Common myeloid progenitor, CD34-positive (primary cell): Measurements from ENCODE around the gene RTL10.

Experiments
- CTCF ChIA-PET: fragments of 350-600 bp; sonication (Branson Sonifier 250); formaldehyde crosslinking; loops from one replicate; lab custom pipeline; 2021; ENCODE audit warnings: antibody characterized with exemption; lab: Charles Lee
- POLR2A ChIA-PET: fragments of 350-600 bp; sonication (Branson Sonifier 250); formaldehyde crosslinking; loops from one replicate; lab custom pipeline; 2021; ENCODE audit warnings: antibody characterized with exemption; lab: Charles Lee
- DNase-seq, 3 donors: peaks; one replicate each; pipeline versions ENCODE4 v3.0.0 to v3.0.0-alpha.2; 2013
- H3K27ac ChIP-seq, 2 experiments: 1 replicate in 1 of 2; 2 replicates in 1 of 2; pipeline ENCODE4 v1.7.0; 2013; ENCODE audit warnings: inconsistent platforms in 2 of 2, low read length in 2 of 2, mild to moderate bottlenecking in 2 of 2, low read depth in 1 of 2, moderate library complexity in 1 of 2; ENCODE audit not compliant: severe bottlenecking in 2 of 2, insufficient read depth in 1 of 2, poor library complexity in 1 of 2
- H3K27me3 ChIP-seq, 5 experiments: replicated peaks in 2 of 5; 1 replicate in 3 of 5; 2 replicates in 2 of 5; pipeline versions ENCODE4 v1.6.1 to v1.7.0; 2013; ENCODE audit warnings: low read length in 4 of 5, mild to moderate bottlenecking in 2 of 5, moderate library complexity in 2 of 5, inconsistent platforms in 1 of 5; ENCODE audit not compliant: insufficient read depth in 5 of 5, control insufficient read depth in 4 of 5
- H3K36me3 ChIP-seq, 4 experiments: 1 replicate in 2 of 4; 2 replicates in 2 of 4; pipeline versions ENCODE4 v1.6.1 to v1.7.0; 2013; ENCODE audit warnings: low read length in 3 of 4, control low read depth in 1 of 4, mild to moderate bottlenecking in 1 of 4; ENCODE audit not compliant: control insufficient read depth in 4 of 4, insufficient read depth in 4 of 4
- H3K4me1 ChIP-seq, 4 experiments: 1 replicate in 3 of 4; 2 replicates in 1 of 4; pipeline versions ENCODE4 v1.6.1 to v1.7.1; 2013; ENCODE audit warnings: low read length in 3 of 4, mild to moderate bottlenecking in 3 of 4, control low read depth in 1 of 4, inconsistent platforms in 1 of 4, moderate library complexity in 1 of 4; ENCODE audit not compliant: control insufficient read depth in 4 of 4, insufficient read depth in 4 of 4; ENCODE audit errors: control extremely low read depth in 1 of 4
- H3K4me3 ChIP-seq, 7 experiments: 1 replicate in 4 of 7; 2 replicates in 3 of 7; pipeline versions ENCODE4 v1.5.1 to v1.7.0; 2013; ENCODE audit warnings: mild to moderate bottlenecking in 7 of 7, low read length in 6 of 7, moderate library complexity in 6 of 7, inconsistent platforms in 2 of 7, low read depth in 2 of 7, control low read depth in 1 of 7; ENCODE audit not compliant: insufficient read depth in 4 of 7, control insufficient read depth in 1 of 7; ENCODE audit errors: extremely low read depth in 1 of 7
- H3K9me3 ChIP-seq, 5 experiments: 1 replicate in 4 of 5; 2 replicates in 1 of 5; pipeline versions ENCODE4 v1.6.1 to v1.7.1; 2013; ENCODE audit warnings: low read length in 4 of 5, mild to moderate bottlenecking in 2 of 5, inconsistent platforms in 1 of 5, low read depth in 1 of 5, moderate library complexity in 1 of 5; ENCODE audit not compliant: control insufficient read depth in 4 of 5, insufficient read depth in 2 of 5; ENCODE audit errors: control extremely low read depth in 1 of 5
- WGBS: methylation state at CpG from one replicate; pipeline ENCODE4 v1.1.5; 2013; ENCODE audit not compliant: insufficient coverage; 5-methylcytosine and 5-hydroxymethylcytosine counted together

Gene RTL10

DNA sequence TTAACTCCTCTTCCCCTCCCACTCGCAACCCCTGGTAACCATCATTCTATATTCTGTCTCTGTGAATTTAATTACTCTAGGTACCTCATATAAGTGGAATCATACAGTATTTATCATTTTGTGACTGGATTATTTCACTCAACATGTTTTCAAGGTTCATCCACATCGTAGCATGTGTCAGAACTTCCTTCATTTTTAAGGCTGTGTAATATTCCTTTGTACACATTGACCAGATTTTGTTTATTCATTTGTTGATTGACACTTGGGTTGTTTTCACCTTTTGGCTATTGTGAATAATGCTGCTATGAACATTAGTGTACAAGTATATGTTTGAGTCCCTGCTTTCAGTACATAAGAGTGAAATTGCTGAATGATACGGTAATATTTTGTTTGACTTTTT lies 2.7 kb upstream of the RTL10 start:
- ChIA-PET POLR2A (no interaction called here), CTCF (no interaction called here)
- Histone ChIP-seq H3K27ac (no peak overlapping the region), H3K9me3 (no peaks in the 10 kb centered on the region), H3K4me3 (no peak overlapping the region), H3K27me3 (no peaks in the 10 kb centered on the region), H3K4me1 (peaks cover 0 to 36% (median 29%) of the 10 kb centered on the region in 4 experiments), H3K36me3 (peaks cover 0 to 5% (median 2%) of the 10 kb centered on the region in 4 experiments)
- 100% methylated on average over 1 of the region's 3 CpGs for WGBS
- no peak for DNase-seq

GRCh38 chr22:19855504-19856409 lies 1.1 kb upstream of the RTL10 start:
- peak; percentile 62 to 86 (median 82) for DNase-seq
- ChIA-PET CTCF (interaction anchor here (0.7 to 3.4 kb wide), 5 partner anchors 9 to 58 kb away, joined by 3 to 13 read pairs (median 9); no protein-coding TSS in a partner anchor), POLR2A (interaction anchor here (0.7 to 1.8 kb wide), 5 partner anchors 11 to 79 kb away, joined by 3 to 10 read pairs (median 4); no protein-coding TSS in a partner anchor)

DNA sequence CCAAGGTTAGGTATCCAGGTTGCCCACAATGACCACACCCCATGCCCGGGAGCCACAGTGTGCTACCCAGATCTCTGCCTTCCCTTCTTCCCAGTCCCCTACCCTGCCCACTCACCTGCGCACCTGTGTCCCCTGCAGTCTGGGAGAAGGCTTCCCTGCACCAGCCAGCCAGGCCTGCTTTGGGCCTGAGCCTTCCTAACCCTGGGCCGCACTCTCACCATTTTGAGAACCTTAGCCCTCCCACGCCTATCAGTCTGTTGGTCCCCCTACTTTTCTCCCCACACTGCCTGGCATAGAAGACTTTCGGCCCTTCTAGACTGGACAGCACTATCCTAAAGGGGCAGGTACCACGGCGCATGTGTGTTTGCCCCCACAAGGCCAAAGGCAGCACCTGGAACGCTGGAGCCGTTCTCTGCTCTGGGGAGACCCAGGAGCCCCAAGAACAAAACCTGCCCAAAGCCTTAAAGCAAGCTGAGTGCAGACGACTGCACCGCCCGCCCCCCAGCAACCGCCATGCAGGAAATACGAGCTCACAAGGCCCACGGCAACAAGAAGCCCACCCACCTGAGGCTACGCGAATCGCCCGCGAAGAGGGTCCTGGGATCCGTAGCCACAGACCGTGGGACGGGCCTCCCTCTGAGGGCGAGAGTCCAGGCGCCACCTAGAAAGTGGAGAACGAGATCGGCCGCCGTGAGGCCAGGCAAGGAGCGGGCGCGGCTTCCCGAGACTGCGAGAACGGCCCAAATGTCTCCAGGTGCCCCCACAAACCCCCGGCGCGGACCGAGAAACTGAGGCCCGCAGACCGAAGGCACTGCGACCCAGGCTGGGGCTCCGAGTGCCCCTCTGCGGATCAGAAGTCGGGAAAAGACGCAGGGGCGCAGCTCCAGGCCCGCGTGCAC lies 546 bp downstream of the RTL10 start:
- WGBS: 3% methylated on average over 41 of the region's 49 CpGs
- peak in 2 of 3 donors; percentile 32 to 44 for DNase-seq
- Histone ChIP-seq H3K36me3 (peaks cover 2 to 34% (median 25%) of the 10 kb centered on the region in 4 experiments), H3K27ac (peak overlapping the region; percentile 54 to 92), H3K4me1 (peaks cover 0 to 36% (median 31%) of the 10 kb centered on the region in 4 experiments), H3K4me3 (peak overlapping the region; percentile 86 to 97 (median 92)), H3K9me3 (no peaks in the 10 kb centered on the region), H3K27me3 (no peaks in the 10 kb centered on the region)
- ChIA-PET CTCF (interaction anchor here (1.5 to 3.4 kb wide), 2 partner anchors 10 to 124 kb away, joined by 3 to 13 read pairs; no protein-coding TSS in a partner anchor), POLR2A (interaction anchor here (1.4 kb wide), 1 partner anchor 37 kb away, joined by 4 read pairs; no protein-coding TSS in a partner anchor)

More at GRCh38 chr22:19855504-19856409, 1.1 kb upstream of the RTL10 start:
- no peaks in the 10 kb centered on the region for H3K9me3 ChIP-seq
- peaks cover 0 to 36% (median 31%) of the 10 kb centered on the region in 4 experiments for H3K4me1 ChIP-seq
- H3K27ac ChIP-seq: peak overlapping the region; percentile 72 to 92
- no peaks in the 10 kb centered on the region for H3K27me3 ChIP-seq
- peak overlapping the region; percentile 86 to 97 (median 92) for H3K4me3 ChIP-seq
- peaks cover 2 to 22% (median 13%) of the 10 kb centered on the region in 4 experiments for H3K36me3 ChIP-seq
- WGBS: 4% methylated on average over 20 of the region's 24 CpGs

DNA sequence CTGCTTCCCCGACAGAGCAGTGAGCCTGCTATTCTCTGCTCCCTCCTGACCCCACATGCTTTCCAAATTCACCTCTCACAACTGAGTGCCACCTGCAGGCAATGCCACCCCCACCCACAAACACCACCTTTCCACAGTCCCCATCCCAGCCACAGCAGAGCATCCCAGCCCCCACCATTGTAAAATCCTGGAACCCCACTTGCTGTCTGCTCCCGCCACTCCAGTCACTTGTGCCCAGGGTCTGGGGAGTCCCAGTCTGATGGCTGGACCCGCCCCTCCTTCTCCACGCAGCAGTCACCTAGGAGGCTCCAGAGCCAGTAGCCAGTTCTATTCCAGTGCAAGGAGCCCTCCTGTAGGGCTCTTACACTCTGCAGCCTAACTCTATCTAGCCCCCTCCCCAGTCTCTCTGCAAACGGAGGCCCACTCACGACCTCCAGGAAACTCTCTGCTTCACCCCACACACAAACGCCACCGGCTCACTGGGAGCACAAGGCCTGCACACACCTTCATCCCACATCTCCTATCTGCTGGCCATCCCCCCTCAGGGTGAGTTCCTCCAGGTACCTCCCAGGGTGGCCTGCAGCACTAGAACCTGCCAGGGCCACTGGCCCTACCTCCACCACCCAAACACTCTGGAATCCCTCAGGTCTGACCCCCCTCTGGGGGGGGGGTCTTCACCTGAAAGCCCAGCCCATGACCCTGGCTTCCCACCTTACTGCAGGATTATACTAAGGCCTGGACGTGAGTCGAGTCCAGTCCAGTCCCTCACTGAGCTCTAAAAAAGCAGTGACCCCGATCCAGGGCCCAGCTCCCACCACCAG lies 1.4 kb downstream of the RTL10 start:
- H3K27me3 ChIP-seq: no peaks in the 10 kb centered on the region
- H3K9me3 ChIP-seq: no peaks in the 10 kb centered on the region
- no peak for DNase-seq
- peaks cover 0 to 34% (median 31%) of the 10 kb centered on the region in 4 experiments for H3K4me1 ChIP-seq
- peak overlapping the region; percentile 50 to 92 for H3K27ac ChIP-seq
- CTCF ChIA-PET: interaction anchor here (1.5 to 3.4 kb wide), 2 partner anchors 9 to 123 kb away, joined by 3 to 13 read pairs; no protein-coding TSS in a partner anchor
- H3K36me3 ChIP-seq: peaks cover 4 to 42% (median 27%) of the 10 kb centered on the region in 4 experiments
- peak overlapping the region; percentile 86 to 97 (median 92) for H3K4me3 ChIP-seq
- POLR2A ChIA-PET: no interaction called here
- 82% methylated on average over 11 of the region's 11 CpGs for WGBS

DNA sequence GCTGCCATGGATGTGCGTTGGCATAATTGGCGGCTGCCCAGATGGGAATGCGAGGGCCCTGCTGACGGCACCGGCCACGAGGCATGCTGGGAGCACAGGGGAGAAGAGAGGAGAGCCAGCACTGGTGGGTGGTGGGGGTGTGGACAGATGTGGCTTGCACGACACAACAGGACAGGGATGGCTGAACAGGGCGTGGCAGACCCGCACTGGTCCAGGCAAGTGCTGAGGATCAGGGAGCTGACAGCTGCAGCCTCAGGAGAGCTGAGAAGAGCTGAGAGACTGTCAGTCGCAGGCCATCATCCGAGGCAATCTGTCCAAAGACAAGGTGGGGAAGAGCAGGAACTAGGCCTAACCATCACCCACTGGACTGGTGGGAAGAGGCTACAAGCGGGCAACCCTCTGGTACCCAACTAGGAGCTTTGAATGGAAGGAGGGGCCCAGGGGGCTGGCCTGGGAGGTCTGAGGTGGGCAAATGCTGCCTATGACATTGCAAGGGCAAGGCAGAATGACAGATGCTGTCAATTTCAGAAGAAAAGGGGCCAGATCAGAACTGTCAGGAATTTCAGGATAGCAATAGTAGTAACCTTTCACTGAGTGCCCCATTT lies 2.4 kb downstream of the RTL10 start:
- 96% methylated on average over 12 of the region's 12 CpGs for WGBS
- CTCF ChIA-PET: interaction anchor here (1.2 kb wide), 1 partner anchor 13 kb away, joined by 4 read pairs; no protein-coding TSS in a partner anchor
- Histone ChIP-seq H3K4me3 (no peak overlapping the region), H3K27me3 (no peaks in the 10 kb centered on the region), H3K9me3 (peaks cover 0 to under 1% (median 0%) of the 10 kb centered on the region in 5 experiments), H3K36me3 (peaks cover 5 to 50% (median 30%) of the 10 kb centered on the region in 4 experiments), H3K4me1 (peaks cover 0 to 34% (median 31%) of the 10 kb centered on the region in 4 experiments), H3K27ac (no peak overlapping the region)
- no peak for DNase-seq
- POLR2A ChIA-PET: no interaction called here
